PC-9 (cell line): ENCODE data around the gene MLX.

ENCODE experiments used
- EZH2 ChIP-seq: fragments of 200-600 bp; sonication (generic); IDR thresholded peaks from 2 replicates; pipeline ENCODE4 v1.8.0; 2017; ENCODE audit warnings: antibody characterized with exemption, low read depth
- TF ChIP-seq, protein P1 (sequence below): fragments of 200-600 bp; sonication (generic); conservative IDR thresholded peaks from 2 replicates; pipeline ENCODE4 v1.6.1; 2017; ENCODE audit warnings: mixed run types, antibody characterized with exemption, mild to moderate bottlenecking, moderate library complexity

GRCh38 chr17:42547698-42548069, 19.2 kb upstream of the MLX start:
- TF ChIP-seq, protein P1, sequence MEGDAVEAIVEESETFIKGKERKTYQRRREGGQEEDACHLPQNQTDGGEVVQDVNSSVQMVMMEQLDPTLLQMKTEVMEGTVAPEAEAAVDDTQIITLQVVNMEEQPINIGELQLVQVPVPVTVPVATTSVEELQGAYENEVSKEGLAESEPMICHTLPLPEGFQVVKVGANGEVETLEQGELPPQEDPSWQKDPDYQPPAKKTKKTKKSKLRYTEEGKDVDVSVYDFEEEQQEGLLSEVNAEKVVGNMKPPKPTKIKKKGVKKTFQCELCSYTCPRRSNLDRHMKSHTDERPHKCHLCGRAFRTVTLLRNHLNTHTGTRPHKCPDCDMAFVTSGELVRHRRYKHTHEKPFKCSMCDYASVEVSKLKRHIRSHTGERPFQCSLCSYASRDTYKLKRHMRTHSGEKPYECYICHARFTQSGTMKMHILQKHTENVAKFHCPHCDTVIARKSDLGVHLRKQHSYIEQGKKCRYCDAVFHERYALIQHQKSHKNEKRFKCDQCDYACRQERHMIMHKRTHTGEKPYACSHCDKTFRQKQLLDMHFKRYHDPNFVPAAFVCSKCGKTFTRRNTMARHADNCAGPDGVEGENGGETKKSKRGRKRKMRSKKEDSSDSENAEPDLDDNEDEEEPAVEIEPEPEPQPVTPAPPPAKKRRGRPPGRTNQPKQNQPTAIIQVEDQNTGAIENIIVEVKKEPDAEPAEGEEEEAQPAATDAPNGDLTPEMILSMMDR: no peak
- no peak for TF ChIP-seq EZH2
